K562 (cell line): ENCODE results near the gene BMP8B. TPM values are rescaled to one million over a fixed set of nuclear protein-coding genes. Genes with fewer than 3 reads are reported as not detected.

Experiments
- ARID1B ChIP-seq: fragments of 450-650 bp; IDR thresholded peaks from 2 replicates; pipeline ENCODE4 v1.6.1; 2016; ENCODE audit warnings: antibody characterized with exemption, mild to moderate bottlenecking, inconsistent platforms
- BACH1 ChIP-seq: fragments of 200-800 bp; sonication (Bioruptor generic); IDR thresholded peaks from 2 replicates; pipeline ENCODE4 v1.6.1; 2016; ENCODE audit warnings: missing genetic modification characterization, missing compliant biosample characterization
- CAMTA2 ChIP-seq: fragments of 250-450 bp; sonication (Bioruptor Pico); conservative IDR thresholded peaks from 2 replicates; pipeline ENCODE4 v1.5.1; 2022
- ETV1 ChIP-seq: fragments of 450-650 bp; conservative IDR thresholded peaks from 2 replicates; pipeline ENCODE4 v1.6.1; 2016; ENCODE audit warnings: missing genetic modification characterization, control low read depth, low read depth, missing compliant biosample characterization
- JUNB ChIP-seq: fragments of 450-650 bp; formaldehyde crosslinking; conservative IDR thresholded peaks from 2 replicates; pipeline ENCODE4 v1.4.0; 2020; ENCODE audit warnings: mild to moderate bottlenecking
- MTA1 ChIP-seq: fragments of 450-650 bp; IDR thresholded peaks from 2 replicates; pipeline ENCODE4 v1.6.1; 2017; ENCODE audit warnings: borderline replicate concordance
- RB1 ChIP-seq: fragments of 450-650 bp; IDR thresholded peaks from 2 replicates; pipeline ENCODE4 v1.6.1; 2017; ENCODE audit warnings: low read depth, mild to moderate bottlenecking
- SIN3B ChIP-seq: fragments of 450-650 bp; IDR thresholded peaks from 2 replicates; pipeline ENCODE4 v1.6.1; 2017; ENCODE audit warnings: low read depth, mild to moderate bottlenecking, moderate library complexity
- TFE3 ChIP-seq: fragments of 450-650 bp; formaldehyde crosslinking; IDR thresholded peaks from 2 replicates; pipeline ENCODE4 v1.4.0; 2020; ENCODE audit warnings: mild to moderate bottlenecking, mixed read lengths
- ZNF253 ChIP-seq: fragments of 250-450 bp; sonication (Bioruptor Pico); conservative IDR thresholded peaks from 2 replicates; pipeline ENCODE4 v1.6.1; 2021; ENCODE audit warnings: mild to moderate bottlenecking
- ZNF507 ChIP-seq: conservative IDR thresholded peaks from 2 replicates; pipeline ENCODE4 v1.6.1; 2017; ENCODE audit warnings: missing genetic modification characterization, missing compliant biosample characterization
- ZNF583 ChIP-seq: fragments of 250-450 bp; sonication (Bioruptor Pico); IDR thresholded peaks from 2 replicates; pipeline ENCODE4 v1.4.0; 2020
- polyA plus RNA-seq, 8 experiments: library from polyadenylated mRNA; depleted of rRNA in 4 of 8; stranded (reverse) in 5 of 8; unstranded in 3 of 8; fragments of >200 nt; fragmentation: Nextera tagmentation in 2 of 8; fragmentation: Illumina TruSeq in 1 of 8; extraction: Ambion mirVana in 2 of 8; extraction: Trizol in 1 of 8; gene quantifications; 2 replicates each; pipeline versions ENCODE4 v1.2.1 to v1.2.3, GENCODE V29; 2011 to 2014; ENCODE audit warnings: inconsistent platforms in 1 of 8, missing spikeins in 1 of 8
- total RNA-seq, 7 experiments: library from RNA; depleted of rRNA in 6 of 7; stranded (reverse); fragments of >200 nt in 6 of 7; fragmentation: Illumina TruSeq in 2 of 7; extraction: Trizol in 2 of 7; gene quantifications; 2 replicates each; pipeline versions ENCODE4 v1.2.1 to v1.2.3, GENCODE V29; 2011 to 2021; ENCODE audit warnings: low replicate concordance in 1 of 7

The BMP8B gene
- total and polyA plus RNA-seq, 9 of the 15 experiments (the other 6 are each of a cell fraction or from before 2014, with no cell fraction given), result 0.03 to 0.33 (median 0.14) TPM

- TF ChIP-seq TFE3 (CRISPR knock-in tag), result no peak
- TF ChIP-seq BACH1 (tag), result no peak
- no peak for TF ChIP-seq ETV1 (tag)
- no peak for TF ChIP-seq SIN3B
- no peak for TF ChIP-seq JUNB (CRISPR knock-in tag)
- TF ChIP-seq RB1, result no peak
- TF ChIP-seq CAMTA2 (CRISPR knock-in tag), result no peak
- no peak for TF ChIP-seq ZNF507
- no peak for TF ChIP-seq ARID1B
- no peak for TF ChIP-seq ZNF583
- TF ChIP-seq ZNF253 (CRISPR knock-in tag), result no peak
- no peak for TF ChIP-seq MTA1
These were observed 33.5 kb upstream of the BMP8B start (continued) for GRCh38 chr1:39822146-39822545.
